Measurements from ENCODE around the gene PDCD1. TPM values are rescaled to one million over a fixed set of nuclear protein-coding genes. Genes with fewer than 3 reads are reported as not detected.

PDCD1 gene
- total and polyA plus RNA-seq, 7 experiments from 2014 or later: 0.24 to 9.4 (median 0.85) TPM; not detected in 2

- POLR2A ChIA-PET: no interaction called here
- peaks cover 0 to 6% (median 0%) of the 10 kb centered on the region in 5 donors for H3K27me3 Mint-ChIP-seq
- H3K4me3 Mint-ChIP-seq: no peak overlapping the region
- no peak overlapping the region for H3K27ac Mint-ChIP-seq
- Histone ChIP-seq H3K4me3 (ENCODE audit: low read length) (no peak overlapping the region), H3K4me1 (ENCODE audit: control insufficient read depth in 2 of 2, insufficient read depth in 2 of 2, low read length in 2 of 2) (peaks cover 0 to 8% of the 10 kb centered on the region in 2 donors), H3K9me3 (ENCODE audit: control insufficient read depth in 2 of 3, low read length in 3 of 3) (no peaks in the 10 kb centered on the region), H3K27ac (ENCODE audit: low read depth, low read length) (no peak overlapping the region), H3K36me3 (ENCODE audit: control insufficient read depth in 2 of 3, insufficient read depth in 3 of 3, low read length in 3 of 3) (no peaks in the 10 kb centered on the region), H3K27me3 (ENCODE audit: control insufficient read depth in 2 of 2, insufficient read depth in 2 of 2, low read length in 2 of 2) (no peaks in the 10 kb centered on the region)
- H3K36me3 Mint-ChIP-seq: no peaks in the 10 kb centered on the region
- H3K4me1 Mint-ChIP-seq: peaks cover 0 to 5% (median 0%) of the 10 kb centered on the region in 7 donors
- H3K9me3 Mint-ChIP-seq: no peaks in the 10 kb centered on the region
- DNase-seq: peak in 1 of 9 donors; percentile 20
- intact Hi-C loops (cut with micrococcal nuclease): no loop called here
- no peak for ATAC-seq
- CTCF ChIA-PET: no interaction called here
Observed at GRCh38 chr2:241811201-241811951, 47.3 kb downstream of the PDCD1 start.

- Mint-ChIP-seq H3K9me3 (no peaks in the 10 kb centered on the region), H3K4me3 (no peak overlapping the region), H3K36me3 (no peaks in the 10 kb centered on the region), H3K27me3 (peaks cover 0 to 6% (median 0%) of the 10 kb centered on the region in 5 donors), H3K27ac (no peak overlapping the region), H3K4me1 (peaks cover 0 to 5% (median 0%) of the 10 kb centered on the region in 7 donors)
- CTCF ChIA-PET: no interaction called here
- no peak overlapping the region for H3K27ac ChIP-seq (ENCODE audit: low read depth, low read length)
- intact Hi-C loops (cut with micrococcal nuclease): no loop called here
- peaks cover 0 to 8% of the 10 kb centered on the region in 2 donors for H3K4me1 ChIP-seq (ENCODE audit: control insufficient read depth in 2 of 2, insufficient read depth in 2 of 2, low read length in 2 of 2)
- H3K4me3 ChIP-seq (ENCODE audit: low read length): no peak overlapping the region
- POLR2A ChIA-PET: no interaction called here
- H3K27me3 ChIP-seq (ENCODE audit: control insufficient read depth in 2 of 2, insufficient read depth in 2 of 2, low read length in 2 of 2): no peaks in the 10 kb centered on the region
- no peaks in the 10 kb centered on the region for H3K9me3 ChIP-seq (ENCODE audit: control insufficient read depth in 2 of 3, low read length in 3 of 3)
- no peak for ATAC-seq
- H3K36me3 ChIP-seq (ENCODE audit: control insufficient read depth in 2 of 3, insufficient read depth in 3 of 3, low read length in 3 of 3): no peaks in the 10 kb centered on the region
- DNase-seq: peak in 1 of 9 donors; percentile 21
Observed at GRCh38 chr2:241810307-241811200, 48.1 kb downstream of the PDCD1 start.

- H3K4me3 Mint-ChIP-seq: no peak overlapping the region
- Histone ChIP-seq H3K4me1 (ENCODE audit: control insufficient read depth in 2 of 2, insufficient read depth in 2 of 2, low read length in 2 of 2) (peaks cover 3 to 11% of the 10 kb centered on the region in 2 donors), H3K36me3 (ENCODE audit: control insufficient read depth in 2 of 3, insufficient read depth in 3 of 3, low read length in 3 of 3) (no peaks in the 10 kb centered on the region), H3K27ac (ENCODE audit: low read depth, low read length) (no peak overlapping the region), H3K9me3 (ENCODE audit: control insufficient read depth in 2 of 3, low read length in 3 of 3) (no peaks in the 10 kb centered on the region), H3K4me3 (ENCODE audit: low read length) (no peak overlapping the region), H3K27me3 (ENCODE audit: control insufficient read depth in 2 of 2, insufficient read depth in 2 of 2, low read length in 2 of 2) (peaks cover 0 to 3% of the 10 kb centered on the region in 2 donors)
- ChIA-PET POLR2A (no interaction called here), CTCF (no interaction called here)
- H3K9me3 Mint-ChIP-seq: no peaks in the 10 kb centered on the region
- DNase-seq (no peak), ATAC-seq (no peak)
- intact Hi-C loops (cut with micrococcal nuclease): no loop called here
- H3K27me3 Mint-ChIP-seq: peaks cover 0 to 6% (median 0%) of the 10 kb centered on the region in 5 donors
- no peak overlapping the region for H3K27ac Mint-ChIP-seq
- no peaks in the 10 kb centered on the region for H3K36me3 Mint-ChIP-seq
- peaks cover 0 to 9% (median 4%) of the 10 kb centered on the region in 7 donors for H3K4me1 Mint-ChIP-seq
Observed at GRCh38 chr2:241809383-241810306, 49.0 kb downstream of the PDCD1 start.

GRCh38 chr2:241808721-241809382, 49.8 kb downstream of the PDCD1 start, which contains the start of gene NEU4:
TSS of gene NEU4 (plus strand) at chr2:241809193. CDS start at chr2:241814485, 5,292 bp downstream.
- no peaks in the 10 kb centered on the region for H3K9me3 Mint-ChIP-seq
- no peaks in the 10 kb centered on the region for H3K36me3 Mint-ChIP-seq
- POLR2A ChIA-PET: no interaction called here
- ATAC-seq (no peak), DNase-seq (peak in 1 of 9 donors; percentile 20)
- Histone ChIP-seq H3K36me3 (ENCODE audit: control insufficient read depth in 2 of 3, insufficient read depth in 3 of 3, low read length in 3 of 3) (no peaks in the 10 kb centered on the region), H3K27ac (ENCODE audit: low read depth, low read length) (no peak within 1 kb of the TSS), H3K4me3 (ENCODE audit: low read length) (no peak within 1 kb of the TSS), H3K9me3 (ENCODE audit: control insufficient read depth in 2 of 3, low read length in 3 of 3) (no peaks in the 10 kb centered on the region), H3K4me1 (ENCODE audit: control insufficient read depth in 2 of 2, insufficient read depth in 2 of 2, low read length in 2 of 2) (peaks cover 11 to 15% of the 10 kb centered on the region in 2 donors), H3K27me3 (ENCODE audit: control insufficient read depth in 2 of 2, insufficient read depth in 2 of 2, low read length in 2 of 2) (peaks cover 0 to 4% of the 10 kb centered on the region in 2 donors)
- H3K27ac Mint-ChIP-seq: peak within 1 kb of the TSS in 1 of 9 donors; percentile 54
- H3K4me1 Mint-ChIP-seq: peaks cover 0 to 11% (median 5%) of the 10 kb centered on the region in 7 donors
- peak within 1 kb of the TSS in 3 of 10 donors; percentile 0 to 37 (median 16) for H3K4me3 Mint-ChIP-seq
- intact Hi-C loops (cut with micrococcal nuclease): no loop called here
- CTCF ChIA-PET: no interaction called here
- peaks cover 0 to 6% (median 0%) of the 10 kb centered on the region in 5 donors for H3K27me3 Mint-ChIP-seq

GRCh38 chr2:241808051-241808720, 50.5 kb downstream of the PDCD1 start:
- DNase-seq (no peak), ATAC-seq (no peak)
- no peaks in the 10 kb centered on the region for H3K36me3 ChIP-seq (ENCODE audit: control insufficient read depth in 2 of 3, insufficient read depth in 3 of 3, low read length in 3 of 3)
- CTCF ChIA-PET: no interaction called here
- Mint-ChIP-seq H3K4me1 (peaks cover 0 to 14% (median 7%) of the 10 kb centered on the region in 7 donors), H3K27me3 (peaks cover 0 to 6% (median 0%) of the 10 kb centered on the region in 5 donors), H3K27ac (peak overlapping the region in 1 of 9 donors; percentile 54), H3K36me3 (no peaks in the 10 kb centered on the region), H3K9me3 (no peaks in the 10 kb centered on the region), H3K4me3 (peak overlapping the region in 3 of 10 donors; percentile 0 to 37 (median 16))
- intact Hi-C loops (cut with micrococcal nuclease): no loop called here
- POLR2A ChIA-PET: no interaction called here
- H3K9me3 ChIP-seq (ENCODE audit: control insufficient read depth in 2 of 3, low read length in 3 of 3): no peaks in the 10 kb centered on the region
- peaks cover 11 to 12% of the 10 kb centered on the region in 2 donors for H3K4me1 ChIP-seq (ENCODE audit: control insufficient read depth in 2 of 2, insufficient read depth in 2 of 2, low read length in 2 of 2)
- no peak overlapping the region for H3K4me3 ChIP-seq (ENCODE audit: low read length)
- H3K27ac ChIP-seq (ENCODE audit: low read depth, low read length): no peak overlapping the region
- H3K27me3 ChIP-seq (ENCODE audit: control insufficient read depth in 2 of 2, insufficient read depth in 2 of 2, low read length in 2 of 2): peaks cover 0 to 4% of the 10 kb centered on the region in 2 donors

Measured in naive thymus-derived CD4-positive, alpha-beta T cell (primary cell).